SH-SY5Y (cell line): ENCODE measurements around the gene DNAJB8.

ENCODE experiments used
- GATA2 ChIP-seq: IDR thresholded peaks from 2 replicates; pipeline ENCODE4 v1.6.1; 2011; ENCODE audit warnings: mild to moderate bottlenecking, low read depth, low read length
- GATA3 ChIP-seq: IDR thresholded peaks from 2 replicates; pipeline ENCODE4 v1.6.1; 2011; ENCODE audit warnings: low read depth, mild to moderate bottlenecking, low read length, moderate library complexity

GRCh38 chr3:128475355-128475754 is 8.7 kb upstream of the DNAJB8 start:
- TF ChIP-seq GATA2 = no peak
- TF ChIP-seq GATA3 = no peak
